PFSK-1 (cell line): ENCODE results near the gene SERPINA9.

Source experiments
- FOXP2 ChIP-seq: optimal IDR thresholded peaks from 2 replicates; pipeline ENCODE3; 2011; ENCODE audit warnings: borderline replicate concordance, control low read depth, inconsistent platforms; ENCODE audit not compliant: insufficient read depth; ENCODE audit errors: extremely low read length, extremely low read depth
- POLR2AphosphoS5 ChIP-seq: IDR thresholded peaks from 2 replicates; pipeline ENCODE4 v1.6.1; 2012; ENCODE audit warnings: low read depth, mild to moderate bottlenecking, control low read depth, low read length, moderate library complexity
- SIN3A ChIP-seq: IDR thresholded peaks from 2 replicates; pipeline ENCODE4 v1.6.1; 2012; ENCODE audit warnings: mild to moderate bottlenecking, low read length, moderate library complexity, borderline replicate concordance; ENCODE audit not compliant: insufficient read depth
- TAF1 ChIP-seq: IDR thresholded peaks from 2 replicates; pipeline ENCODE4 v1.6.1; 2012; ENCODE audit warnings: low read length, control low read depth, borderline replicate concordance; ENCODE audit not compliant: insufficient read depth
- TF ChIP-seq, protein P1 (sequence below), 2 experiments: IDR thresholded peaks; 2 replicates each; pipeline versions ENCODE4 v1.6.1 to v1.8.0; 2011 to 2012; ENCODE audit warnings: low read depth in 2 of 2, low read length in 2 of 2, control low read depth in 1 of 2, inconsistent platforms in 1 of 2, mild to moderate bottlenecking in 1 of 2, moderate library complexity in 1 of 2; ENCODE audit not compliant: insufficient read depth in 1 of 2

The SERPINA9 gene

DNA sequence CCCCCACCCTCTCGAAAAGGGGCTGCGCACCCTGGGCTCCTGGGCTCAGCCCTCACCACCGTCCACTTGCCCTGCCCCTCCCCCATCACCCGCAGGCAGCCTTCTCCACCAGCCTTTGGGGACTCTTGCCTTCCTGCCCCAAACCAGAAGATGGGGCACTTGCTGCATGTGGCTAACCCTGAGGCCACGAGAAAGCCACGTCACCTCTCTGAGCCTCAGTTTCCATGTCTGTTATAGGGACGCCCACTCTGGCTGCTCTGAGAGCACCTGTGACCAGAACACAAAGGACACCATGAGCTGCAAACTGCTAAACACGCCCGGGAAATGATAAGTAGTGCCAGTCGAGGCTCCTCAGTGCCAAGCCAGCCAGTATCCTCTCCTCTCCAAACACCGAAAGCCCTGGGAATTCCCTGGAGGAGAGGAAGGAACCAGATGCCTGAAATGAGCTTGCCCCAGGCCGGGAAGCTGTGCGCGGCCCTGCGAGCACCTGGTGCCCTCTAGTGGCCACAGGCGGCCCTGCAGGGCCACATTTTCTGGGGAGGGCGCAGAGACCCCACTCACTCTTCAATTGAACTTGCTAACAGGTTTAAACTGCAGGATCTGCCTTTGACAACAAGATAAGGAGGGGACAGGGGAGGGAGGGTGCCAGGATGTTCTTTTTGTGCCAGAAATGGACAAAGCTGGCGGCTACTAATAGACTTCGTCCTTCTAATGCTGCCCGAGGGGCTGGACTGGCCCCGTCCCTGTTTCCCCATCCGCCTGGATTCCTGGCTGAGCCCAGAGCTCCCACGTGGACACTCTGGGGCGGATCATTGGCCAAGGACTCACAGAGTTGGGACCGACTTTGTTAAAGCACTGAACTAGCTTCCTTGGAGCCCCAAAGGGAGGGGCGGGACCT, 10.2 kb upstream of the SERPINA9 start:
- TF ChIP-seq, protein P1, sequence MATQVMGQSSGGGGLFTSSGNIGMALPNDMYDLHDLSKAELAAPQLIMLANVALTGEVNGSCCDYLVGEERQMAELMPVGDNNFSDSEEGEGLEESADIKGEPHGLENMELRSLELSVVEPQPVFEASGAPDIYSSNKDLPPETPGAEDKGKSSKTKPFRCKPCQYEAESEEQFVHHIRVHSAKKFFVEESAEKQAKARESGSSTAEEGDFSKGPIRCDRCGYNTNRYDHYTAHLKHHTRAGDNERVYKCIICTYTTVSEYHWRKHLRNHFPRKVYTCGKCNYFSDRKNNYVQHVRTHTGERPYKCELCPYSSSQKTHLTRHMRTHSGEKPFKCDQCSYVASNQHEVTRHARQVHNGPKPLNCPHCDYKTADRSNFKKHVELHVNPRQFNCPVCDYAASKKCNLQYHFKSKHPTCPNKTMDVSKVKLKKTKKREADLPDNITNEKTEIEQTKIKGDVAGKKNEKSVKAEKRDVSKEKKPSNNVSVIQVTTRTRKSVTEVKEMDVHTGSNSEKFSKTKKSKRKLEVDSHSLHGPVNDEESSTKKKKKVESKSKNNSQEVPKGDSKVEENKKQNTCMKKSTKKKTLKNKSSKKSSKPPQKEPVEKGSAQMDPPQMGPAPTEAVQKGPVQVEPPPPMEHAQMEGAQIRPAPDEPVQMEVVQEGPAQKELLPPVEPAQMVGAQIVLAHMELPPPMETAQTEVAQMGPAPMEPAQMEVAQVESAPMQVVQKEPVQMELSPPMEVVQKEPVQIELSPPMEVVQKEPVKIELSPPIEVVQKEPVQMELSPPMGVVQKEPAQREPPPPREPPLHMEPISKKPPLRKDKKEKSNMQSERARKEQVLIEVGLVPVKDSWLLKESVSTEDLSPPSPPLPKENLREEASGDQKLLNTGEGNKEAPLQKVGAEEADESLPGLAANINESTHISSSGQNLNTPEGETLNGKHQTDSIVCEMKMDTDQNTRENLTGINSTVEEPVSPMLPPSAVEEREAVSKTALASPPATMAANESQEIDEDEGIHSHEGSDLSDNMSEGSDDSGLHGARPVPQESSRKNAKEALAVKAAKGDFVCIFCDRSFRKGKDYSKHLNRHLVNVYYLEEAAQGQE (IDR thresholded peaks at IDR 0.05; ENCODE audit: insufficient read depth in 1 of 2, low read depth in 2 of 2, low read length in 2 of 2): no peak
- no peak for TF ChIP-seq POLR2AphosphoS5
- no peak for TF ChIP-seq SIN3A
- TF ChIP-seq FOXP2: no peak
- TF ChIP-seq TAF1: no peak

DNA sequence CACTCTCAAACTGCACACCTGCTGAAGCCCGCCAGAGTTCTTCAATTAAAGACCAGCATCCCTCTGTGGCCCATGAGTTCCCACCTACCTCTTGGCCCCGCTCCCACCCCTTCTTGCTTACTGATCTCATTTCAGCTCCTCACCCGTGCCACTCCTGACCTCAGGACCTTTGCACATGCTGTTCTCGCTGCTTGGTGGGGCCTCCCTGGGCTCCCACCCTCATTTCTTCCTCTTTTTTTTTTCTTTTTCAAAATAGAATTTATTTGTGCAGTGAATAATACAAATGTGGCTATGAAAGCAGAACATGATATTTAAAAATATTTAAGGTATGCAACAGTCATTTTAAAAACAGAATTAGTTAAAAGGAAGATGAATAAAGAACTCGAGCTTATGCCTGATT, 8.5 kb upstream of the SERPINA9 start:
- TF ChIP-seq FOXP2: no peak
- TF ChIP-seq SIN3A: no peak
- TF ChIP-seq, protein P1 (IDR thresholded peaks at IDR 0.05; ENCODE audit: insufficient read depth in 1 of 2, low read depth in 2 of 2, low read length in 2 of 2): no peak

DNA sequence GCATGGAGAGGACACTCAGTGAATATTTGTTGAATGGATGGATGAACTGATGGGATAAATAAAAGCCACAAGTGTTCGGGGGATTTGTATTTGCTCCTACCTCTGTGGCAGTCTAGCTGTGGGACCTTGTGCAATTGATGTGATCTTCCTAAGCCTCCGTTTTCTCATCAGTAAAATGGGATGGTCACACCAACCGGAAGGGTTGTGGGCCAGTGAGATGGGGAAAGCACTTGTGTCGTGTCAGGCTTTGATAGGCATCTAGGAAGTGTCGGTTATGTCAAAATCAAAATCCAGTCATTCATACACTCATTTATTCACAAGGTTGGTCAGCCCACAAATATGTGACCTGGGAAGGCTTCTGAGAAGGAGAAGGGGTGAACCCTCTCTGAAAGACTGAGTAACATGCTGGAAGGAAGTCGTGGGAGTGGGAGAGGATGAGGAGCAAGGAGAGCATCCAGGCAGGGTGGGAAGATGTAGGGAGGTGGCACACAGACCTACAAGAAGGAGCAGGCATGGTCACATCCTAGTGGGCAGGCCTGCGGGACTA, 7.8 kb upstream of the SERPINA9 start:
- TF ChIP-seq TAF1: no peak
- TF ChIP-seq, protein P1 (IDR thresholded peaks at IDR 0.05; ENCODE audit: insufficient read depth in 1 of 2, low read depth in 2 of 2, low read length in 2 of 2): no peak
- no peak for TF ChIP-seq POLR2AphosphoS5
- TF ChIP-seq FOXP2: no peak
- TF ChIP-seq SIN3A: no peak

DNA sequence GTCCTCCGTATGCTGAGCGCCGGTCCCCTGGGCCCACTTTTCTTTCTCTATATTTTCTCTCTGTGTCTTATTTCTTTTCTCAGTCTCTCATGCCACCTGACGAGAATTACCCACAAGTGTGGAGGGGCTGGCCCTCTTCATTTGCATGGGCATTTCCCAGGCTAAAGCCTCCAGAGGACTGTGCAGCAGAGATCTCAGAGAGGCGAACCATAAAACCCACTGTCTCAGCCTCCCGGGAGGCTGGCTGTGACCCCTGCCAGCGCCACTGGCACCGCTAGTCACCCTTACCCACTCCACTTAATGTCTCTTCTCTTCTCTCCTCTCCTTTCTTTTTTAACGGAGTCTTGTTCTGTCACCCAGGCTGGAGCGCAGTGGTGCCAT, 7.1 kb upstream of the SERPINA9 start:
- TF ChIP-seq FOXP2: no peak
- TF ChIP-seq SIN3A: no peak
- TF ChIP-seq, protein P1 (IDR thresholded peaks at IDR 0.05; ENCODE audit: insufficient read depth in 1 of 2, low read depth in 2 of 2, low read length in 2 of 2): no peak
- TF ChIP-seq TAF1: no peak
- no peak for TF ChIP-seq POLR2AphosphoS5
